KG1 (cell line): ENCODE results near the gene PDCD10.
A peak's percentile ranks its signal among the peaks of the same experiment; 100 is the strongest.

Experiments
- DNase-seq: peaks from one replicate; lab custom pipeline; 2025; lab: John Stamatoyannopoulos, UW

Gene PDCD10

DNA sequence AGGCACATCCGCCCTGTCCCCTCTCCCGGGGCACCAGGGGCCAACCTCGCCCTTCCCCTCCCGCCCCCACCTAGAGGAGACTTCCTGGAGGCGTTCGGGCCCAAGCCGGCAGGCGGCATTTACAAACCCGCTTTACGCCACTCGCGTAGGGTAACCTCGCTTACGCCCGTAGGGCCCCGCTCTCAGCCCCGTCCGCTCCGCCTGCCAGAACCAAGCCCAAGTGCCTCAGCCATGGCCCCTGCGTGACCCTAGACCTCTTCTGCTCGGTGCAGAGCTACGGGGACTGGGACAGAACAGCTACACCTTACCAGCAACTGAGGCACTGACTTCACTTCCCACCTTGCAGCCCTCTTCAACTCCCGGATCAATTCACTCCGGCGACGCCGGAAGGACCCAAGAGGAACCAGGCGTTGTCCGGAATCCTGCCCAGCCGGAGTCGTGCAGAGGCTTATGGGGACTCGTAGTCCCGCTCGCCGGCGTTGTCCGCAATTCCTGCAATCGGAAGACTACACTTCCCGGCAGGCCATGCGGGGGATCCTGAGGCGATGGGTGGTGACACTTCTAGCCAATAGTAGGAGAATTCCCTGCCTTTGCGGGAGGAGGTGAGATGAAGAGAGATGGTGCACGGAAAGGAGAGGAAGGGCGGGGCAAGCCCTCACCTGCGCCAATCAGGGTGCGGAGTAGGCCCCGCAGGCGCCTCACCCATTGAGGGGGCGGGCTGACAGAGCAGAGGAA lies at the start of gene PDCD10:
Gene PDCD10 (minus strand): TSS at position 395 of the 735 bp plus-strand sequence. CDS start 14,735 bp downstream, outside the sequence.
- DNase-seq, result peak; percentile 95

- DNase-seq, result no peak
These were observed 49.1 kb upstream of the PDCD10 start for GRCh38 chr3:167783781-167784180.

DNA sequence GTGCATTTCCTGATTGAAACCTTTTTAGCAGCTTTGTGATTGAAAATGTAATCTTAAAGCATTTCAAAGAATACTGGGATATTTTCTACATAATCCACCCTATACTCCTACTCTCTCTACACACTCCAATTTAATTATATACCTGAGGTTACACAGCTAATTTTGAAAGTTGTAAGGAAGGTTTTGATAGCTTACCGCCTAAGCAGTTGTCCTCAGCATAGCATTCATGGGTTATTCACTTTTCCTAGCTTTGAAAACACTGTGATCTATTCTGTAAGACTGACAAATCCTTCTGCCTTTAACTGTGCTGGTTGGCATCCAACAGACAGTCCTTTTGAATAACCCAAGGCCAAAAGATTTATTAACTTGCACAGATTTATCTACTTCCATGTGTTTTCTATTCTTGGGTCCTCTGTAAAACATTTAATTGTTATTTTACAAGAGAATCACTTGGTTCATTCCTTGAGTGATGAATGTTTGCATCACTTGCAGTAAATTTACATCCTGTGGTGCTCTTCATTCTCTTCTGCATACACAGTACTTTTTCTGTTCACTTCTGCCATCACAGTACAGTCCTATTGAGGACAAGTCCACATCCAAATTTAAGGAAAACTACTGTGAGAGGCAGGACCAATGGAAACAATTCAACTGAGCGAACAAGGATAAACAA lies 45.7 kb upstream of the PDCD10 start:
- DNase-seq, result no peak

DNA sequence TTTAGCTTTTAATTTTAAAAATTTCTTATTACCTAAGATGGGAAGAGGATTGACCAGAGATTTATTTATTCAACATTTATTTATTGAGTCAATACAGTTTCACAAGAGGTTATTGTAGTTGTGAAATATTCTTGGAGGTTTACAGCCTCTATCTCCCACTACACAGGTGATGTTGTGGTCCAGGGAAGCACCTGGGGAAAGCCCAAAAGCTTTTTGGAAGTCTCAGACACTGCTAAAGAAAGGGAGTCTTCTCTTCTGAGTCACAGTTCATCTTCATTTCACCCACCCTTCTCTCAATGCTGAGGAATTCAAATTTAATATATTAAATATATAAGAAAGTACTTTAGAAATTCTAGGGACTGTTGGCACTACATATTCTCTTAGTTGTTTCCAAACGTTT lies 42.7 kb upstream of the PDCD10 start:
- no peak for DNase-seq

GRCh38 chr3:167776066-167776685 lies 41.5 kb upstream of the PDCD10 start:
- no peak for DNase-seq

DNA sequence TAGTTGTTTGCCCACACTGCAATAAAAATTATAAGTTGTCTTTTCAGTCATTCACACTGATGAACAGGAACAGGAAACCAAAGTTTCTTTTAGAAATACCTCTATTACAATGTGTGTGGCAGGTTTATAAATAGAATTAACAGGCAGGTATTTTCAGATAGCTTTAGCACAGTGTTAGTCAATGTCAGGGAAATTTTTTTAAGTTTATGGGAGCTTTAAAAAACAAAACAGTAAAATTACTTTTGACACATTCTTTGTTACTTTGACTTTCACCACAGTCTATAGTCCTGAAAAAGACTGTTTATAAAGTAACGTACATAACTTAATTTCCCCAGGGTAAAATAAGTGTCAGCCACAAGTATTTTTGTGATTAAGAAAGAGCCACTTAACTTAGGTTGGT lies 38.9 kb upstream of the PDCD10 start:
- DNase-seq, result no peak

DNA sequence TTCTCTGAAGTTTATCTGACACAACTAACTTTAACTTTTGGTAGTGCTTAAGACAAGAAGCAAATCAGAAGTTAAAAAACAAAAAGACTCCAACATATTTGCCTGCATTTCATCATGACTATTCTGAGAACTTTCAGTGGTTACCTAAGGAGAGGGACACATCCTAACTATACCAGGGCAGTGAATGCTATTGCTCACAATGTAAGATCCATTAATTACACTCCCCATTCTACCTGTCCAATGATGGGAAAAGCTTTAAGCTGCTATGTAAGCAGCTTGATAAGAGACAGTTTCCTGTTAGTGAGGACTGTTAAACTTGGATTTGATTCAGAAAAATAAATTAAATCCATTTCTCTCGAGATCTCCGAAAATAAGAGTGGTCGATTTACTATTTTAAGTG lies 38.3 kb upstream of the PDCD10 start:
- no peak for DNase-seq

GRCh38 chr3:167762296-167762695 lies 27.6 kb upstream of the PDCD10 start:
- DNase-seq, result no peak

GRCh38 chr3:167761302-167761701 lies 26.6 kb upstream of the PDCD10 start:
- no peak for DNase-seq

GRCh38 chr3:167754049-167754448 lies 19.4 kb upstream of the PDCD10 start:
- DNase-seq, result no peak

GRCh38 chr3:167750272-167750971 lies 15.7 kb upstream of the PDCD10 start:
- DNase-seq, result no peak

GRCh38 chr3:167749728-167750127 lies 15.0 kb upstream of the PDCD10 start:
- no peak for DNase-seq

GRCh38 chr3:167749209-167749608 lies 14.5 kb upstream of the PDCD10 start:
- no peak for DNase-seq

DNA sequence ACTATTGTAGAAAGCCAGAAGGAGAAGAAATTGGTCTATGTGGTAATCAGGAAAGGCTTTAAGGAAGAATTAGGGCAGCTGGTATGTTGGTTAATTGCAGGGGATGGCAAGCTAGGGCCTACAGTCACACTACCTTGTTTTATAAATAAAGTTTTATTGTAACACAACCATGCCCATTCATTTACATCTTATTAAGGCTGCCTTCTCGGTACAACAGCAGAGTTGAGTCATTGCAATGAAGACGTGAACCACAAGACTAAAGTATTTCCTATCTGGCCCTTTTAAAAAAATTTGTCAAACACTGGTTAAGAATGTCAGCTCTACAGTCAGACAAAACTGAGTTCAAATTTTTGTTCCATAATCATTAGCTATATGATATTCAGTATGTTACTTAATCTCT lies 9.1 kb upstream of the PDCD10 start:
- DNase-seq, result no peak

GRCh38 chr3:167742338-167742737 lies 7.6 kb upstream of the PDCD10 start:
- no peak for DNase-seq

GRCh38 chr3:167740961-167741587 lies 6.4 kb upstream of the PDCD10 start:
- DNase-seq, result peak; percentile 14

DNA sequence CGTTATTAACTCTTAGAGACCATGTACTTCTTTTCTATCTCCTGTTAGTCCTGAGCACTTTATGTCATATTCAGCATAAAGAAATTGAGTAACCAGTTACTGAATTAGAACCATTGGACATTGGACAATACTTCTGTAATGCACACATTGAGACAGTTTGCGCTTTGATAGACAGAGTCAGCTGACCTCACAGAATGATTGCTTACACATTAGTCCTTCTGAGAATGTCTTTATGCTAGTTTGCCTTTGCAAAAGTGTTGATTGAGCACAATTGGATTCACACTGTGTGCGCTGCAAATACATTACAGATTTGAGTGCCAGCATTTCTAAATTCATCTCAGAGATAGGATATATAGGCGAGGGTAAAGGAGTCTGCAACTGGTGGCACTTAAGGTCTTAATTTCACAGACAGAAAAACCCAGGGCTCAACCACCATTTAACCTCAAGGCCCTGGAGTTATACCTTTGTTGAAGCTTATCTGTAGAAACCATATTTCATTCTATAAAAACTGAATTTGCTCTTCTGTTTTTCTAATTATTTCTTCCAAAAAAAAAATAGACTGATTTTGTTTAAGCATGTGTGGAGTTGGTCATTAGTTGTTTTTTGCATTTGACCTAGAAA lies 4.6 kb upstream of the PDCD10 start:
- no peak for DNase-seq

DNA sequence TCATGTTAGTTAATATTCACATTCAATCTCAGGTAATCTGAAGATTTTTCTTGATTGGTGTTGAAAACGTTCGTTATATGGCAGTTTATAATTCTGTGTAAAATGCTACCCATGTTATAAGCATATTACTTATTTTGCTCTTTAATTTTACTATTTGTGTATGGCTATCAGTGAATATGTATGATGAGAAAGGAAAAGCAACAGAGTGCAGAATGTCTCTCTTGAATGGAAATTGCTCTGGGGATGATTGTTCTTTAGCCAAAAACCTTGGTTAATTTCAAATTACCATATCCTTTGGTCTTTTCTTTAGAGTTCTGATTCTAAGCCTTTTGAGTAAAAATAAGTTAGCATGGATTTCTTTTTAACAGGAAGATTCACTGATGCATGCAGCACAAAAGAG lies 3.3 kb upstream of the PDCD10 start:
- DNase-seq, result no peak

DNA sequence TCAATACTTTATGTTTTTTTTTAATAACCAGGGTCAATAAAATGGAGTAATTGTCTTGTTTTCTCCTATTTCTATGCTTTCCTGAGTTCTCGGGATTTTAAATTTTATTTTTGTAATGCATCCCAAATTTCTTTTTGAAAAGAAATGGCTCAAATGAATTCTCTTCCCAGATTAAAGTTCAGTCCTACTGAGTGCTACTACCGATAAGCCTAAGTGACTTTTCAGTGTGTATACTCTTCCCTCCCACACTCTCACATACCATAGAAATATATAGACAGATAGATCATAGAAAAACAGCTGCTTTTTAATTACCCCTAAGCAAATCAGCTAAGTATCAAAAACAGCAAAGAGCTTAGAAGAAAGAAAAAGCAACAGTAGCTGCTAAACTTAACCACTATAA lies 2.3 kb upstream of the PDCD10 start:
- no peak for DNase-seq

DNA sequence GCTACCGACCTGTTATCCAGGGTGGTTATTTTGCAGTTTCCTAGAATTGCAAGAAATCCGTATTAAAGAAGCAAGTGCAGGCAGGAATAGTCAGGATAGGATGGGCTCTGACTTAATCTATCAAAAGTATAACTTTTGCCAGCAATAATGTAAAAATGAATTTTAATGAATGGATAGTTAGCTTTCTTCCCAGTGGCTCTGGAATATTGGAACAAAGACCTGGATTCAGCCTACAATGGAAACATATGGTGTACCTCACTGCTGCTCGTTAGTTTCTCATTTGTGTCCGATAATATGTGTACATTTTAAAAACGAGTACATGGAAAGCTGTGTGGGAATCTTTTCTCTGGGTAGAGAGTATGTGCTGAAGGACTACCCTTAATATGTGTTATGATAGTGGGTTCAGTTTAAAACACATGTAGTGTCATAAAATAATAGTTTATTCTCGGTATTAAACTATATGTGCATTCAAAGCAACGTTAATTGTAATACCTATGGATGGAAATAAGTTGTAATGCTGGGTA lies 1.6 kb upstream of the PDCD10 start:
- DNase-seq, result no peak
